GM06990 (cell line): ENCODE results near the gene XKRX.

Experiments
- DNase-seq: peaks from one replicate; pipeline ENCODE4 v3.0.0-alpha.2; 2011; ENCODE audit not compliant: insufficient read length; ENCODE audit errors: extremely low read depth
- H3K27me3 ChIP-seq: replicated peaks from 2 replicates; pipeline ENCODE4 v1.6.0; 2011; ENCODE audit warnings: low read length; ENCODE audit not compliant: control insufficient read depth, insufficient read depth
- H3K36me3 ChIP-seq: 2 replicates; pipeline ENCODE4 v1.5.1; 2011; ENCODE audit warnings: low read length; ENCODE audit not compliant: control insufficient read depth, insufficient read depth
- H3K4me3 ChIP-seq: replicated peaks from 2 replicates; pipeline ENCODE4 v1.5.1; 2011; ENCODE audit warnings: low read depth, mild to moderate bottlenecking, control low read depth, low read length
- TF ChIP-seq, protein P1 (sequence below): IDR thresholded peaks from 2 replicates; pipeline ENCODE4 v1.5.1; 2011; ENCODE audit warnings: low read length, control low read depth, mild to moderate bottlenecking, inconsistent platforms; ENCODE audit not compliant: insufficient read depth, poor library complexity, severe bottlenecking

Gene XKRX

DNA sequence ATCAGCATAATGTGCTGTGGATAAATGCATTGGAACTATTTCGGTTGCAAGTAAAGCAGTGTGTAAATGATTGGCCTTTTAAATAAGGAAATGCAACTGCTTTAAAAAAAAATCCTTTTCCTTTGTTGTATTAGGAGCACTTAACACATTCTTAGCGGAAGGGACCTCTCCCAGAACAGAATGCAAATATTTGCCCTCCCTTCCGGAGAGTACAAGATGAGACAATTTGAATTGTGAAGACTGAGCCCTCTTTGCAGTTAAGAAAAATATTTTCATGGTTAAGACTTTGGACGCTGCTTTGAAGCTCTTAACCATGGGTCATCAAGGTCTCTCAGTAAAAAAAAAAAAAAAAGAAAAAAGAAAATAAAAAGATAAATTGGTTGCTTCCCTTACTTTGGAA is 45.1 kb downstream of the XKRX start:
- TF ChIP-seq, protein P1, sequence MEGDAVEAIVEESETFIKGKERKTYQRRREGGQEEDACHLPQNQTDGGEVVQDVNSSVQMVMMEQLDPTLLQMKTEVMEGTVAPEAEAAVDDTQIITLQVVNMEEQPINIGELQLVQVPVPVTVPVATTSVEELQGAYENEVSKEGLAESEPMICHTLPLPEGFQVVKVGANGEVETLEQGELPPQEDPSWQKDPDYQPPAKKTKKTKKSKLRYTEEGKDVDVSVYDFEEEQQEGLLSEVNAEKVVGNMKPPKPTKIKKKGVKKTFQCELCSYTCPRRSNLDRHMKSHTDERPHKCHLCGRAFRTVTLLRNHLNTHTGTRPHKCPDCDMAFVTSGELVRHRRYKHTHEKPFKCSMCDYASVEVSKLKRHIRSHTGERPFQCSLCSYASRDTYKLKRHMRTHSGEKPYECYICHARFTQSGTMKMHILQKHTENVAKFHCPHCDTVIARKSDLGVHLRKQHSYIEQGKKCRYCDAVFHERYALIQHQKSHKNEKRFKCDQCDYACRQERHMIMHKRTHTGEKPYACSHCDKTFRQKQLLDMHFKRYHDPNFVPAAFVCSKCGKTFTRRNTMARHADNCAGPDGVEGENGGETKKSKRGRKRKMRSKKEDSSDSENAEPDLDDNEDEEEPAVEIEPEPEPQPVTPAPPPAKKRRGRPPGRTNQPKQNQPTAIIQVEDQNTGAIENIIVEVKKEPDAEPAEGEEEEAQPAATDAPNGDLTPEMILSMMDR, result no peak
- Histone ChIP-seq H3K27me3 (no peaks in the 10 kb centered on the region), H3K4me3 (no peak overlapping the region), H3K36me3 (no peaks in the 10 kb centered on the region)
- DNase-seq, result no peak

DNA sequence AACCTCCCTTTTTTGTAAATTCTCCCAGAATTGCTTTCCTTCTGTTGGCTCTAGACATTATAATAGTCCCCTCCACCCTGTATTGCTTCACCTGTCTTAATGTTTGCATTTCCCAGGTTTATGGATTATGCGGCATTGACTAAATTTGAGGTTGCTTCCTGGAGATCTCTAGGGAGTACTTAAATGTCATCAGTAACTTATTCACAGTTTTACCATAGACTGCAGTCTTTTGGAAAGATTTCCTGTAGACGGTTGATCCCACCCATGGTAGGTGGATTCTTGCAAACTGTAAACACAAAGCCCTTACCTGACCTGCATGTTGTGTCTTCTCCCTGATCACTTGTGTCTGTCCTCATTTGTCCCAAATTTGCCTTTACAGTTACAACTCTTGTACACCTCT is 48.3 kb downstream of the XKRX start:
- DNase-seq, result no peak
- no peak overlapping the region for H3K4me3 ChIP-seq
- no peaks in the 10 kb centered on the region for H3K36me3 ChIP-seq
- no peaks in the 10 kb centered on the region for H3K27me3 ChIP-seq
- TF ChIP-seq, protein P1, result no peak

DNA sequence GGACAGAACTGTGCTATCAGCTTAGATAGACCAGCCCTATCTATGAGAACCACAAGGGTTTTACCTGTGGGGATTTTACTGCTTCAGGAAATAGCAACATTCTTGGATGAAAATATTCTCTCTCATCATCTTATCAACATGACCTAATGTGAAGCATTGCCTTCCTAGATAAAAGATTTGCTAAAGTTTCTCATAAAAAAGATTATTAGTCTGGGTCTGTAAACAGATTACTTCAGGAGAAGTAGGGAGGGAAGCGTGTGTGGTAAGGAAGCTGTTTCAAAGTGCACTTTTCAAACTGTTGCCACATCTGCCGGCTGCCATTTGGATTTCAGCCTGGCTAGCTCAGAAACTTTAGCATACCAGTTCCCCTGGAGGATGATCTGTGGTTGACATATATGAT is 54.4 kb downstream of the XKRX start, which contains the start of gene NOX1:
TSS of gene NOX1 (minus strand) at position 35 of the 400 bp plus-strand sequence. CDS start 220 bp downstream, outside the sequence.
- H3K36me3 ChIP-seq, result no peaks in the 10 kb centered on the region
- no peak within 1 kb of the TSS for H3K4me3 ChIP-seq
- no peaks in the 10 kb centered on the region for H3K27me3 ChIP-seq
- TF ChIP-seq, protein P1, result no peak
- no peak for DNase-seq

DNA sequence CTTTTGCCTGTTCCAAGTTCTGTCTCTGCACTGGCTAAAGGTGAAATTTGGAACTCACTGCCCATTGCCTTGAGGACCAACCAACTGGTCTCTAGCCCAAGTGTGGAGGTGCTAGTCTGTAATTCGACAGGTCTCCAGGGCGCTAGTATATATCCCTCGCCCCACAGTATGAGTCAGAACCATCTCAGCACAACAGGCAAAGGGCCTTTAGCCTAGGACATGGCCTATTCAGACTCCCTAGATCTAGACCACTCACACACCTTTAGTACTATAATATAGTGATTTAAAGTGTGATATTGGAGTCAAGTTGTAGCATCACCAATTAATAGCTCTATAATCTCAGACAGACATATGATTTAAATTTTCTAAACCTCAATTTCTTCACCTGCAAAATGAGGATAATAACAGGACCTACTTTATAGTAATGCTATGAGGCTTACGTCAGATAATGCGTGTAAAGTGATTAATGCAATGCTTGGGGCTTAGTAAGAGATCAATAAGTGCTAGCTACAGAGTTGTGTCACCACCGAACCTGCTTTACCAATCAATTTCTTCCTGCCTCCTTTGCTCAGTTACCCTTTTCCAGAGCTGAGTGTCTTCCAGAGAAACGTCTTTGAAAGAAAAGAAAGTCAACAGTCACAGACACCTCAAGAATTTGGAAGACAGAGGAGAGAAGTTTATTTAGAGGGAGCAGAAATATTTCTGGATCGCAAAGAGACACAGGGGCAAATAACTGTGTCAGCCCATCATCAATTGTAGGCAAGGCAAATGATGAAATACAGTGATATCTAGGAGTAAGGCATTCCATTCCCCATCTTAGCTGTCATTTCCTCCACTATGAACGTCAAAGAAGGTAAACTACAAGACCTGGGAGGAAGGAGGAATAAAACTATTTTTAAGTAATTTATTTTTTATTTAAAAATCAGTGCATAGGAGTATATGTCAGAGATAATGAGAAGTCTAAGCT is 56.8 kb downstream of the XKRX start:
- no peak for DNase-seq
- TF ChIP-seq, protein P1, result no peak
- Histone ChIP-seq H3K36me3 (no peaks in the 10 kb centered on the region), H3K27me3 (no peaks in the 10 kb centered on the region), H3K4me3 (no peak overlapping the region)

DNA sequence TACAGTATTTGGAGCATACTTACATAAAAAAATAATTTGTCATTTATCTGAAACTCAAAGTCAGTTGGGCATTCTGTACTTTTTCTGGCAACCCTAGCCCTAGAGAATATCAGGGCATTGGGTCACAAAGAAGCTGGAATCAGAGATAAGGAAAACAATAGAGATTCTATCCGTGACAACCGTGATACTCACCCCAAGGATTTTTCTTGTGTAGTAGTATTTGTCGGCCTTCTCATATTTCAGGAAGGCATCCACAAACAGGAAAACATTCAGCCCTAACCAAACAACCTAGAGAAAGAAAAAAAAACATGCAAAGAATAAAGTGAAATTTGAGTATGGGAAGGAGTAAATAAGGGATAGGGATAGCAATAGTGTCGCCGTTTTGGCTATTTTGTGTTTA is 58.2 kb downstream of the XKRX start:
- Histone ChIP-seq H3K36me3 (no peaks in the 10 kb centered on the region), H3K4me3 (no peak overlapping the region), H3K27me3 (no peaks in the 10 kb centered on the region)
- TF ChIP-seq, protein P1, result no peak
- DNase-seq, result no peak
